CD4-positive, alpha-beta T cell treated with Interleukin-17A for 1 hour (primary cell): ENCODE measurements around the gene VTI1A.

Source experiments
- DNase-seq: peaks from one replicate; pipeline ENCODE4 v3.0.0-alpha.2; 2020

VTI1A gene

DNA sequence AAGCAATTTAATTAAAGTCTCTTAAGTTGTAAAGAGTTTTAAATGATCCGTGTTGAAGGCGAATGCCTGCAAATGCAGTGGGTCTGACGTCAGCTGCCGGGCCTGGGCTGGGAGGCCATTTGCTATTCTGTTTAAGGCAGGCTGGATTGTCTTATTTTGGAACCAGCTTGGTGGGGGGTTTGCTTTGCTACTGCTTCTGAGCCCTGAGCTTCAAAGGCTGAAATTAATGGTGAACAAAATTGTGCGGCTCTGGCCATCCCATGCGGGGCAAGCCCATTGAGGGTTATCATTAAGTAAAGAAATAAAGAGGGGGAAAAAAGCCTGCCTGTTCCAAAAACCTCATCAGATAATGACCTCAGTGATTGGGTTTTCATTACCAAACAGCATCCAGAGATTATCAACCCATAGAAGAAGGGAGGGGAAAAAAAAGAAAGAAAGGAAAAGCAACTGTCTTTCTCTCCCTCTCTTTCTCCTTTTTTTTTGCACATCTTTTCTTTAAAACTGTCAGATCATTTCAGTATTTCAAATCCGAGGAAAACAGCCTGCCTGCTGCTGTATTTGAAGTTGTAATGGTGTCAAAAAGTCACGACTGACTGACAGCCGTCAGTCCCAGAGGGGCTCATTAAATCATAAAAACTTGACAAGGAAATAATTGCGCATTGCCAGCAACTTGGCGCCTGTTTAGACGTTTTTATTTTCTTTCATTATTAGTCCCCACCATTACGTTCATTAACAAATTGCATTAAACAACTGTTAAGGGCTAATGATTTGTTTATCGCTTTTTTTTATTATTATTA, 371.2 kb downstream of the VTI1A start:
- DNase-seq, result no peak

DNA sequence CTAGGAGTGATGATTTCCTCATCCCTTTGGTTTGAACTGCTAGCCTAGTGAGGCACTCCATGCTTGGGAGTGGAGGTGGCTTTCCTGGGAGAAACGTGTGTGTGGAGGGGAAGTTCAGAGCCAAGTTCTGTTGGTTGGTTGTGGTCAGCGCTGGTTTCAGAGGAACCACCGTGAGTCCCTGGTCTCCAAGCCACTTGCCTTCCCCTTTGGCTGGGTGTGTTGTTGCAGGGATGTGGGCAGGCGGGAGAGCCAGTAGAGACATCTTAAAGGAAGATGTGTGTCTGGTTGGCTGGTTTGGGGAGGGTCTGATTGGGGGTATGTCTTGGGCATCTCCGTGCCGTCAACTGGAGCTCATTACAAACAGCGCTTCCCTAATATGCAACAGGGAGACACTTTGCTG, 372.2 kb downstream of the VTI1A start:
- no peak for DNase-seq

DNA sequence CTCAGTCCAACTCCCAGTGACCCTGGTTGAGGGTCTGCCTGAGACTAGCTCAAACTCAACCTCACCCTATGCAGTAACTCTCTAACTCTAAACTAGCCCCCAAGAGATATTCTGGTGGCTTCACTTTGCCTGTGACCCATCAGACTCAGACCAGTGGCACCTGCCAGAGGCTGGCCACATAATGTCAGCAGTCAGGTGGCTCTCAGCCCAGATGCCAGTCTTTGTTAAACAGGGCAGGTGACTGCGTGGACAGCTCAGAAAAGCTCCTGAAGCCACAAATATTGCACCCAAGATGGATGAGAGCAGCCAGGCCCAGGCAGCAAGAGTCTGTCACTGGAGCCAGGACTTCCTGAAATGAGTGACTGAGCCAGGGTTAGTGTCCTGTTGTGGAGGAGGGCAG, 373.3 kb downstream of the VTI1A start:
- no peak for DNase-seq

DNA sequence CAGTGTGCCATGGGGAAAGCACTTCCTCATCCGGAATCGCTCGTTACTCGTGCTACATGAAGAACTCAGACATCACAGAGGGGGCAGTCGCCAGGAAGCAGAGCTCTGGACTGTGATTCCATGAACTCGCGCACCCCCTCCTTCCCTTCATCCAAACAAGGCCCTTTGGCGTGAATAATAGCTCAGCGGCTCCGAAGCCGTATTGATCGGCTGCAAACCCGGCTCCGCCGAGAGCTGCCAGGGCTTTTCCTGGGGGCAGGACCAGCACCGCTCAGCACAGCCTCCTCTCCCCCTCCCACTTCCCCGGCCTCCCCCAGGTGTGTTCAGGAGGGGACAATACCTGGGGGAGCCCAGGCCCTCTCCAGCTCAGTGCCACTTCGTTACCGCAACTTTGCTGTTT, 374.0 kb downstream of the VTI1A start:
- DNase-seq, result no peak

- no peak for DNase-seq
Observed at GRCh38 chr10:112821663-112822062, 374.6 kb downstream of the VTI1A start.

GRCh38 chr10:112823007-112823406, 376.0 kb downstream of the VTI1A start:
- DNase-seq, result no peak

DNA sequence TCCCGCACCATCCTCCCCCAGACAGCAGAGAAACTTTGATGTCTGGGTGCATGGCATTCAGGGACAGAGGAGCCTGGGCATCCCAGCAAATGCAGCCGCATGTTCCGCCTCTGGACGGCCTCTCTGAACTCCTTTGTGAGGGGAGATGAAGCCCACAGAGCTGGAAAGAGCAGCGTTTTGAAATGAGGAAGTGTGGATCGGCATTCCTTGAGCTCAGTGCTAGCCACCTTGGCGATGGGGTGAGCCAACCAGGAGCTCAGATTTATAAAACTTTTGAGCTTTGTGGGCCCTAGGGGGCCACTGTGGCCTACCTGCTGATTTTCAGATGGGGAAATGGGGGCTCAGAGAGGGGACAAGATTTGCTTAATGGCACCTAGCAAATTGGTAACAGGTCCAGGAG, 376.6 kb downstream of the VTI1A start:
- DNase-seq, result no peak

GRCh38 chr10:112826018-112826697, 379.1 kb downstream of the VTI1A start:
- DNase-seq, result no peak

- DNase-seq, result no peak
Observed at GRCh38 chr10:112827086-112827485, 380.1 kb downstream of the VTI1A start.

- no peak for DNase-seq
Observed at GRCh38 chr10:112827951-112828350, 380.9 kb downstream of the VTI1A start.

GRCh38 chr10:112831859-112832258, 384.8 kb downstream of the VTI1A start:
- DNase-seq, result no peak

- DNase-seq, result no peak
Observed at GRCh38 chr10:112832361-112832878, 385.4 kb downstream of the VTI1A start.

DNA sequence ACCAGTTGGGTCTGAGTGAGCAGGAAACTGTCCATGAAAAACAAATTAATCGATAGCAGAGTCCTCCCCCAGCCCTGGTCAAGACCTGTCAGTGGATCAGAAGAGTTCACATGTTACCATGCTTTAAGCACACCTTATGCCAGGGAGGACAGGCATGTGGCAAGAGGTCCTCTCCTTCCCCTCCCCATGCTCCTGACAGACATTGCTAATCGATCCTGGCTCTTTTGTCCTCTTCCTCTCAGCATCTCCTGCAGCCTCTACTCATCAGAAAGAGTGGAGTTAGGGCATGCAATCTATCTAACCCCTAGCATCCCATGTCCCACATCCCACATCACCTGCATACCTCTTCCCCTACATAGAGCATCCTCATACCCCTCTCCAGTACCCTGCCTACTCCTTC, 385.9 kb downstream of the VTI1A start:
- DNase-seq, result no peak

DNA sequence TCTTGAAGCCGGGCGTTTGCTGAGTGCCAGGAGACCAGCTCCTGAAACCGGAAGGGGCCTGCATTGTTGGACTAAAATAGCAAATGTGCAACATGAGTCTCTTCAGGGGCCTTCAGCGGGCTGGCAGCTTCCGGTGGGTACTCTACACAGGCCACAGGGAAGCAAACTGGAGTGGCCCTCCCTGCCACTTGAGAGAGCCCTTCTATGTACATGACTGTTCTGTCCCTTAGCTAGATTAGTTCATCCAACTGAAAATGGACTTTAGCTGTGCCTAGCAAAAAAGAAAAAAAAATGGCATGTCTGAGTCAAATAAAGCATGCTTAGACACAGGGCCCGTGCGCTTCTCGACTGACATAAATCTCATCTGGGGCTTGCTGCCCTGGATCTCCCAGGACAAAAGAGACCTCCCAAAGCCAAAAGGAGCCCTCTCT, 387.8 kb downstream of the VTI1A start:
- DNase-seq, result no peak

- no peak for DNase-seq
Observed at GRCh38 chr10:112835217-112835715, 388.3 kb downstream of the VTI1A start.

DNA sequence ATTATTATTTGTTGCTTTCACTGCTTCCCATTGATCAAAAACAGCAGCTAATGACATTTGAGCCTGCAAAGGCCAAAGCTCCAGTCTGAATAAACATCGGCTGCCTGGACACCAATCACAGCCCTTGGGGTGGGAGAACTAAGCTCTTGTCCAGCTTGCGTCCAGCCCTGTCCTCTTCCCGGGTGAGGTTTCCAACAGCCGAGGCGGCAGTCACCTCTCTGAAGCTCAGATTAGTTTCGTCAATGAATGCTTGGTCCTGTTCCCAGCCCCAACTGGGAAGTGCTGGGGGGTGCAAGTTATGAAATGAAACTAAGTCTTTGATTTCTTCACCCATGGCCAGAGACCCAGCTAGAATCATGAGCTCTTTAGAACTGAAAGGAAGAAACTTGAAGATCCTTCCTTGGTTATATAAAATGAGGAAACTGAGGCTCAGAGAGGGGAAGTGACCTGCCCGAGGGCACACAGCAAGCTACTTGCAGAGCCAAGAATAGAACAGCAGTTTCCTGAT, 389.0 kb downstream of the VTI1A start:
- no peak for DNase-seq

GRCh38 chr10:112838784-112839481, 391.9 kb downstream of the VTI1A start:
- no peak for DNase-seq

DNA sequence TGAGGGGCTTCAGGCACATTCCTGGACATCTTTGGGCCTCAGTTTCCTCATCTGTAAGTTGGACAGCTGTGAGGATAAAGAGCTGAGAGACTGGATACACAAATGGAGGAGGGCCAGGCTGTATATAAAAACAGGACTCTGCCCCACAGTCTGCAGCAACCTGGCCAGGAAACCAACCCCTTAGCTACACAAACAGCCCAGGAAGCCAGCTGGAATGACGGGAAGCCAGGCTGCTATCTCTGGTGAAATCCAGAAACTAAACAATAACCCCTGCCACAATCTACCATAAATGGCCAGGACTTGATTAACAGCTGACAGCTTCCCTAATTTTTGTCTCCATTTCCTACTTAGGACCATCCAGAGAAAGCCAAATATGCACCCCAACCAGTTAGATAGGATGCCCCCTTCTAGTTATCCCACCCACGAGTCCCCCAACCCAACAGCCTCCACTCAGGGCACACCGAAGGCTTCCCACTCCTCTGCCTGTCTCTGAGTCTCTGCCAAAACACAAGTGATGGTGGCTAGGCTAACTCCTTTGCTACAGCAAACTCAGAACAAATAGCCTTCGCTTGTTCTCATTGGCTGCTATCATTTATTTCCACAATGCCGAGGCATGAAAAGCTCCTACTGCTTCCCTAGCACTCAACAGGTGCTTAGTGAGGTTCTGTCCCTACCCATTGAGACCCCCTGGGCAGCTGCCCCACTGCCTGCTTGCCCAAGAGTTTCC, 393.1 kb downstream of the VTI1A start:
- DNase-seq, result no peak

- DNase-seq, result no peak
Observed at GRCh38 chr10:112841549-112841948, 394.5 kb downstream of the VTI1A start.

DNA sequence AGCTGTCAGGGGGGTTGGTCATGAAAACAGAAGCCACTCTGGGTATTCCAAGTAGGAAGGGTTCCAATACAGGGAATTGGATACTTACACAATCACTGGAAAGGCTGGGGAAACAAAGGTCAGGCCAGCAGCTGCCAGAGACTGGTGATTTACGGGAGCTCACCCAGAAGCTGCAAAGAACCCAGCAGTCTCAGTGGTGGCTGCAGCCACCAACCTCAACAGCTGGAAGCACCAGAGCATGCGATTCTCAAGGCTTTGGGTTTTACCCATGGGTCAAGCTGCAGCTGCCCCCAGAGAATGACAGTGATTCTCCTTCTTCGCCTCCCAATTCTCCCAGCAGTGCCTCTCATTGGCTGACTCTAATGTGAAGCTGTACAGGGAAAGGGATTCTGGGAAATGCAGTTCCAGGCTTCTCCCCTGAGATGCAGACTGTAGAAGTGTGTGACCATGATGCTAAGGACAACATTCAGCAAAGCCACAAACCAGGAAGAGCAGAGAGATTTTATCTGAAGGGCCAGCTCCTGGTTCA, 395.9 kb downstream of the VTI1A start:
- DNase-seq, result no peak

DNA sequence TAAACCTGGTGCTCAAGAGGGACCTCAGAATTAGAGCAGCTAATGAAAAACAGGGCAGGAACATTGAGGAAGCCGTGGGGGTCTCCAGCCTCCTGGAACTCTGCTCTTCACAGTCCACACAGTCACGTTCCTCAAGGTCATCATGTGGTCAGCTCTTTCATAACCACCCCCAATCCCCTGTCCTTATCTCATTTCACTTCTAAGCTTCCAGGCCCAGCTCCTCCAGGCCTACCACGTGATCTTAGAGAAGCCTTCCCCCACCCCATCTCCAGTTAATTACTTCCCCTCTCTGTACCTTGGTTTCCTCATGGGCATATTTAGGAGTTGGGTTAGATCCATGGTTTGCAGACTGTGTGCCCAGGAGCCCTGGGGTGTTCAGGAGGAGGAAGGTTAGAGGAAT, 396.6 kb downstream of the VTI1A start:
- no peak for DNase-seq
